Measurements from ENCODE around the gene GAPVD1.
"Not testable (repeated sequence)": the region's sequence is repeated elsewhere in the genome, so short reads cannot be mapped to it uniquely, and the experiment has no call there.

Gene GAPVD1

DNA sequence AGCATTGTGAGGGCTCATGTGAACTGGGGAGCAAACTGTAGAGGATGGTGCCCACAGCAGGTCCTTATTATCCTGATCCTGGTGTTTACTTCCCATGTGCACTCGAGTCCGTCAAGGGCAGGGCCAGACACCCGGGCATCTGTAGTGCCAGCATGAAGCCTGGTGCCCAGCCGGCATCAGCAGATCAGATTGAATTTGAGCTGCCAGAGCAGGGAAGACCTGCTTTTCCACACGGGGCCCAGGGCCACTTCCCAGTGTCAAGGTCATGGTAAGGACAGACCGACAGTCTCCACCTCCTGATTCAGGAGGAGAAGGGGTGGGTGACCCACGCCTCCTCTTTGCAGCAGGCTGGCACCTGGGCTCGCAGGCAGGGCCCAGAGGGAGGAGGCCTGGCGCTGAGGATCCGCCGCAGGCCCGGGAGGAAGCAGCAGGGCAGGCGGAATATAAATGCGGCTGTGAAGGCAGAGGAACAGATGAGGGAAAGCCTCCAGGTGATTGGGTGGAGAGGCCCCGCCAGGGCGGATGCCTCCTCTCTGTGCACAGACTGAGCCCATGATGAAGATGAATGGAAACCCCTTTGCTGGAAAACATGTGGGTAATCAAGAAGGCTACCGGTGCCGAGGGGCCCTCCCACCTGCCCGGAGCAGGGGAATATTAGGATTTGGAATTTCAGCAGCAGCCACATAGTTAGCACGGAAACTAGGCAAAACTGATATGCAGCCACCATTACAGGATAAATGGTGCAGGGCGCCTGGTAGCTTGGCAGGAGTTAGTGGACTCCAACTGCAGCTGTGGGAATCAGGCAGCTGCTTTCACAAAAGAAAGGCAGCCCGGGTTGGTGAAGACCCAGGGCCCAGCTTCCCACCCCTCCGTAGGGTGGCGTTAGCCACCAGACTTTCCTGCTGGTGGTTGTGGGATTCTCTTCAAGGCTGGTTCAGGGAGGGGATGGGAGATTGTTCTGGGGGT is 114.9 kb downstream of the GAPVD1 start:
- DNase-seq = no peak

DNA sequence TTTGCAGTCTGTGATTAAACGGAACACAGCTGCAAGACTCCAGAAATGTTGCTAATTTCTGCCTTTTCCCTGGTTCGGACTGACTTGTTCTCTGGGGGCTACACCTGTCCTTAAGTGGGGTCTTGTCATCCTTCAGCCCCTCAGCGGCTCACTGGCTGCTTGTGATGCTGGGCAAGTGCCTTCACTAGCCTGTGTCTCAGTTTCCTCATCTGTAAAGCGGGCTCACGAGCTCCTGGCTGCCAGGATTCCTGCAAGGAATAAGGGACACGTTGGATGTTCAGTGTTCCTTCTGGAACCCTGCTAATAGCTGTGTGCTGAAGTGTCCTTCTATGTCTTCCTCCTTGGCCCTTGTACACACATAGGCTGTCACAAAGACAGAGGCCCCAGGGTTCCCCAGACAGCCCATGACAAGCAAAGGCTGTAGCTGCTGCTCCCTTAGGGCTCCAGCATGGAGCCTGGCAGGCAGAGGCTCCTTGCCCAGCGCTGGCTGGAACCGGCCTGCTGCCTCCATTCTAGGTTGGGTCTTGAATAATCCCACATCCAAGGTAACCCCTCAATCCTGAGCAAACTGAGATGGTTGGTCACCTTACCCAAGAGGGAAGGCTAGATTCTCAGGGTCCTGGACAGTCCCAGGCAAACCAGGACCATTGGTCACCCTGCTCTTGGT is 116.1 kb downstream of the GAPVD1 start:
- no peak for DNase-seq

DNA sequence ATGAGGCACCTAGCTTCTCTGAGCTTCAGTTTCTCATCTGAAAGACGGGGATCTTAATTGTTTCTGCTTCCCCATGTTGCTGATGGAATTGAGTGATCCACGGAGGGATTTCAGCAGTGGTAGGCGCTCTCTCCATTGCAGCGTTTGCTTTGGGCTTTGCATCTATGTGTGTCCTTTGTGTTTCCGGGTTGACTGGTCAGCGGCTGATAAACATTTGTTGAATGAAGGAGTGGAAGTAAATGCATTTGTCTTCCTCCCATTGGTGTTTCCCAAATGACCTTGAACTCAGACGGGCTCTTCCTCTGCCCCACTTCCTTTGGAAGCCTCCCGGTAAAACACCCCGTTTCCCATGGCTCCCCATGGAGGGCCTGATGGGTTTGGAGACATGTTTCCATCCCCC is 117.2 kb downstream of the GAPVD1 start:
- no peak for DNase-seq

DNA sequence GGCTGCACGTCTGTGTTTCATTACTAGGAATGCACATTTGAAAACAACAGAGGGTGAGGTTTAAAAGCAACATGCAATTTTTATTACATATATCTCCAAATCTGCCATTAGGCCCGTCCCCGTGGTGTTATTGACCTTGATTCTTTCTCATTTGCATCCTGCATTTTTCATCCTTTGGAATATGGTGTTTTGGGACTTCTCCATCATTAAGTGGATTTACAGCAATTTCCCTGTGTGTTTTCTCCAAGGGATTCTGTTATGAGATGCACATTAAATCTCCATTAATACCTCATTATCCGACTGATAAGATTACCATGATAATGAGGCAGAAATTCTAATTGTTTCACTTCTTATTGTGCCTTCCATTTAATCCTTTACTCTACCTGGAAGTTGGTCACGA is 117.6 kb downstream of the GAPVD1 start:
- DNase-seq = no peak

DNA sequence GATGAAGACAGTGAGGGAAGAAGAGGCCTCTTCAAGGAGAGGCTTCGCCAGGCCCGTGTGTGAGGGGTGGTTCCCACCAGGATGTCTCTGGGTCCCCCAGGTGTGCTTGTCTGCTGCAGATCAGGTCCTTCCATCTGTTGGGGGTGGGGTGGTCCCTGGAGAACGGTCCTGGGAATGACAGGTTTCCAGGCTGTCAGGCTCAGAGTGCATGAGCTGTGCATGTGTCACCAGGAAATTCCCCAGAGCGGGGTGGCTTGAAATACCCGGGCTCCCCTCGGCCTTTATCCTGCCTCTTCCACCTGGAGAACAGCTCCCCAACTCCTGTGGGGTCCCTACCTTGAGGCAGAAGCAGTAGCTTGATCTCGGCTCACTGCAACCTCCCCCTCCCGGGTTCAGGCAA is 118.8 kb downstream of the GAPVD1 start:
- DNase-seq = no peak

DNA sequence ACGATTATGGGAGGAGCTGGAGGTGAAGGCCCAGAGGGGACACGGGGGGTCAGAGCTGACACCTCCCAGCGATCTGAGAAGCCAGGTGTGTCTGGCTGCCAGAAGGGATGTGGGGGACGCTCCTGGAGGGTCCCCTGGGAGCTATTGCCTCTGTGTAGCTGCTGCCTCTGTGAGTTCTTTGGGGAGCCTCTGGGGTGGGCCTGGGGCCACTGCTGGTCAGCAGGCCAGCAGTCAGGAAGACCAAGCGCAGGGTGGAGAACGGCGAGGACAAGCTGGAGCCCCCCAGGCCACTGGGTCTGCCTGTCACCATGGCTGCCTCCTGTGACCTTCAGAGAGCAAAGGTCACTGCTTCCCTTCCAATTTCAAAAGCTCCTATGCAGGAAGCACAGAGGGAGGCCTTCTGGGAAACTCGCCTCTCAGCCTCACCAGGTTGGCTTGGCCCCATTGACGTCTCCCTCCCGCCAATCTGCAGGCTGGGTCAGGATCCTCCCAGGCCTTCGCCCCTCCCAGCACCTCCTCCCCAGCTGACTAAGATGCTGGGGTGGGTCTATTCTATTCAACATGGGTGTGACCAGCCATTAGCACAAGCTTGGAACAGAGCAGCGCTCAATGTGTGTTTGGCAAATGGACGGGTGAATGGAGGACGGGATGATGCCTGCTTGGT is 126.4 kb downstream of the GAPVD1 start:
- DNase-seq = no peak

DNA sequence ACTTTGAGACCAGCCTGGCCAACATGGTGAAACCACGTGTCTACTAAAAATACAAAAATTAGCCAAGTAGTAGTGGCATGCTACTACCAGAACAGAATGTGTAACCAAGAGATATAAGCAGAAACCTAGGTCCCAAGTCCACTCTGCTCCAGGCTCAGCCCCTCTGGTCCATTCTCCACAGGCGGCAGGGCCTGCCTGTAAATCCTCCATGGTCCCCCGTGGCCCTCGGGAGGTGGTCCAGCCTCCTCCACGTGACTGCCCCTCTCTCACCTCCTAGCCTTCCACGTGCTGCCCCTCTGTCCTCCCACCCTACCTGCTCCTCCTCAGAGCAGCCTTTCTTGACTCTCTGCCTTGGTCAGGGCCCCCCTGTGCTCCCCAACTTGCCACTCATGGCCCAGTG is 127.4 kb downstream of the GAPVD1 start:
- DNase-seq = no peak

DNA sequence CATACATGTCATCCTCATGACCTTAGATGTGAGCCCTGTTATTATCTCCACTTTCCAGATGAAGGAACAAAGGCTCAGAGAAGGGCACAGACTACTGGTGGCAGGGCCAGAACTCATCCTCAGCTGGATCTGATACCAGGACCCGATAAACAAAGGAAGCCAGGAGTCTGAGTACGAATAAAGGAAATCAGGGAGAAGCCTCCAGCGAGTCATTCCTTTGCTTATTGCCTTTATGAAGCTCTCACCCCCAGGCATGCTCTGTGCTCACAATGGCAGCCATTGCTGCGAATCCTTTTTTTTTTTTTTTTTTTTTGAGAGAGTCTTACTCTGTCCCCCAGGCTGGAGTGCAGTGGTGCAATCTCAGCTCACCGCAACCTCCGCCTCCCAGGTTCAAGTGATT is 130.1 kb downstream of the GAPVD1 start:
- no peak for DNase-seq

DNA sequence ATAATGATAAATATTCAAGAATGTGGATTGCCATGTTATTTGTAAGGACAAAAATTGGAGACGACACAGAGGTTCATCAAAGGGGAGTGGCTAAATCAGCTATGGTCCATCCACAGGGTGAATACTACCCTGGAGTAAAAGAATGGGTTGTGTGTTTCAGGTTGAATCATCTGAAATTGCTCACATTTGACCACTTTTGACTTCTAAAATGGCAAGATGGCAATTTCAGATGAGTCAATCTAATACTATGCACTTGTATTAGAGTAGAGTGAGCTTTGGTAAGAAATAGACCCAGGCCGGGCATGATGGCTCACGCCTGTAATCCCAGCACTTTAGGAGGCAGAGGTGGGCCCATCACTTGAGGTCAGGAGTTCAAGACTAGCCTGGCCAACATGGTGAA is 131.8 kb downstream of the GAPVD1 start:
- DNase-seq = no peak

DNA sequence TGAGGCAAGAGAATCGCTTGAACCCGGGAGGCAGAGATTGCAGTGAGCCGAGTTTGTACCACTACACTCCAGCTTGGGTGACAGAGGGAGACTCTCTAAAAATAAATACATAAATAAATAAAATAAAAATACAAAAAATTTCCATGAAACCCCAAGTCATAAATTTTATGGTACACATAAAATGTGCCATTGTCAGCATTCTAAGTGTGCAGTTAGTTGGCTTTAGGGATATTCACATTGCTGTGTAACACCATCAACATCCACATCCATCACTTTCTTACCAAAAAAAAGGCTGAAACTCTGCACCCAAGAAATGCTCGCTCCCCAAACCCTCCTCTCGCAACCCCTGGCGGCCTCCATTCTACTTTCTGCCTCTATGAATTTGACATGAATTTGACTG is 135.2 kb downstream of the GAPVD1 start:
- DNase-seq = no peak

DNA sequence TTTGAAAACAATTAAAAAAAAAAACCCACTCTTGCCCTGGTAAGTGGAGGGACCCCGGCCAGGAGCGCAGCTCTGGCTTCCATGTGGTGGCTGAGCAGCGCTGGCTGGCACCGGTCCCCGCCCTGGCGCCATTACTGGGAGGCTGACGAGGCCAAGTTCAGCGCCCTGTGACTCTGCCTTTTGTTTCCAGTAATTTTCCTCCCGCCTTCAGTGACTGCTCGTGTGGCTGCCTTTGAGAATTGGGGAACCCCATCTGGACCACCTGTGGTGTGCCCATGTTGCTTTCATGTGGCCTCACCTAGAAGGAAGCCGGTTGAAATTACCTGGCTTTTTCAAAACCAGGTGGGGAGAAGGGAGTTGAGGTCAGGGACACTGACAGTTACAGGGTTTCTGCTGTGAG is 136.1 kb downstream of the GAPVD1 start:
- DNase-seq = no peak

DNA sequence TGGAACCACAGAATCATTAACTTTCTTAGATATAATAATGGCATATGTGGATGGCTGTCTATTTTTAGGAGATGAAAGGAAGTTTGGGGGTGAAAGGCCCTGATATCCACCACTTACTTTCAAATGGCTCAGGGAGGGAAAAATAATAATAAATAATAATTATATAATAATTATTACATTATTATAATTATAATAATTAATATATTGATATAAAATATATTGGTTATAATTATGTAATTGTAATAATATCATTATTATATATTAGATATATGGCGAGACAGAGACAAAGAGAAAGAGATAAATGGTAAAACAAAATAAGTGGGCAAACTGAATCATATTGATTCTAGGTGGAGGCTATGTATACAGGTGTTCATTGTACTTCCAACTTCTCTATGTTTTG is 136.6 kb downstream of the GAPVD1 start:
- no peak for DNase-seq

DNA sequence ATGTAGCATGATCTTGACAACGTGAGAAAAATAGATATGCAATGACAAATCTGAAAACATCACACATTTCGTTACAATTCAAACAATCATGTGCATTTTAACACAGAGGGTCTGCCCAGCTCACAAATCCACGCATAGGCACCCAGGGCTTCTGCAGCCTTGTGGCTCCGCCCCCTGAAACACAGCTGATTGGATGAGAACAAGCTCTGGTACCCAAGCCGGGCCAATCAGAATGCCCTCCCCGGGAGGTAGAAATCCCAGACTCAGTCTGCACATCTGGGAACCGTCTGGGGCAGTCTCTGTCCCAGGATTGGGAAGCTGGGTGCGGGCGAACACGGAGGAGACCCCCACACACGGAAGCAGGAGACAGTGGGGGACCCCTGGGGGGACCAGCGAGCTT is 137.5 kb downstream of the GAPVD1 start:
- DNase-seq = no peak

DNA sequence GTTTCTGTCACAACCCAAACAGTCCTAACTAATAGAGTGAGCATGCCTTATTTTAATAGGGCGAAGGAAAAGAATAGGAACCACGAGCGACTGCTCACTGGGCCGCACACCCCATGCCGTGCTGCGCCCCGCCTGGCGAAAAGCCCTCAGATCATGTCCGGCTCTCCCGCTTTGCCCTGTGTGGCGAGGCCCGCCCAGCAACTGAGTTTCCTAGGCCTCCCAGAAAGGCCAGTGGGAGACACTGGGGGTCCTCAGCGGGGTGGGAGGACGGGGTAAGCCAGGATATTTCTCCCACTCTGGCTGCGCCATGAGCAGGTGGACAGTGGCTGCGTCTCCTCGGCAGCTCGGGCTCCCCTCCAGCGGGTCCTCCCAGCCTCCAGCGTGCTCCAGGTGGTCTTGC is 138.0 kb downstream of the GAPVD1 start:
- no peak for DNase-seq

DNA sequence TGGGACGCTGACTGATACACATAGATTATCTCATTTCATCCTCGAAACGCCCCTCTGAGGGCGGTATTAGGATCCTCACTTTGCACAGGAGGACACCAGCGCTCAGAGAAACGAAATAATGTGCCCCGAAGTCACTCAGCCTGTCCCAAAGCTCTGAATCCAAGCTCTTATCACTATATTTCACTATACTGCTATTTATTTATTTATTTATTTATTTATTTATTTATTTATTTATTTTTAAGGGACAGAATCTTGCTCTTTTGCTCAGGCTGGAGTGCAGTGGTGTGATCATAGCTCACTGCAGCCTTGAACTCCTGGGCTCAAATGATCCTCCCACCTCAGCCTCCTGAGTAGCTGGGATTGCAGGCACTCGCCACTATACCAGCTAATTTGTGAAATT is 138.6 kb downstream of the GAPVD1 start:
- DNase-seq = not testable (repeated sequence)

DNA sequence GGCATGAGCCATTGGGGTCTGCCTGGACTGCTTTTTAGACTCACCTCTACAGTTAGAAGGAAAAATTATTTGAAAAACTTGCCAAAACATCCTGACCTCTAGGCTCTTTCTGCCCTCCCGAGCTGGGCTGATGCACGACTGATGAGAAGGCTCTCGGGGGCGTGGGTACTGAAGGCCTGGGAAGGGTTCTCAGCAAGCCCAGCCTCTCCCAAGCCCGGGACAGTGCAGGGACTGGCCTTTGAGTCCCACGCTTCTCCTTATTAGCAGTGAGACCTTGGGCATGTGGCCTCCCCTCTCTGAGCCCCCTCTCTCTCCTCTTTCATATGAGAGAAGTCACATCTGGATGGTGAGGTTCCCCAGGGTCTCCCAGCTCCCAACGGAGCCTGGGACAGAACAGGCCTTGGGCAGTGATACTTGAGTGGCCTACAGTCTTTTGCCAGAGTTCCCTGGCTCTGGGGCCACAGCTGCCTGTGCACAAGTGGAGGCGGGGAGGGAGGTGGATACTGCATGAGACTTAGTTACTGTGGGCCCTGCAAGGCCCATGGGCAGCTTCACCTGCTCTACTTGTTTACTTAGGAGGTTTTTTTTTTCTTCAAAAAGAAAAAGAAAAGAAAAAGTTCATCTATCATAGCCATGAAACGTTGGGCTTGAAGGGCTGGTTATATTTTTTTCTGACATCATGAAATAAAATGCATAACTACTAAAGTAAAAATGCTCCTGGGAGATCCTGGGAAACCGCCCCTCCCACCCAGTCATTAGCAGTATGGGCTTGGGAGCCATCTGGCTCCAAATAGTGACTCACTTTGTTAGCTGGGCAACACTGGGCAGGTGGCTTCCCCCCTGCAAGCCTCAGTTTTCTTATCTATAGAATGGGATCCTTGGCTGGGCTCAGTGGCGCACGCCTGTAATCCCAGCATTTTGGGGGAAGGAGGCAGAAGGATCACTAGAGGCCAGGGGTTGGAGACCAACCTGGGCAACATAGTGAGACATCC is 139.4 kb downstream of the GAPVD1 start:
- DNase-seq = no peak

DNA sequence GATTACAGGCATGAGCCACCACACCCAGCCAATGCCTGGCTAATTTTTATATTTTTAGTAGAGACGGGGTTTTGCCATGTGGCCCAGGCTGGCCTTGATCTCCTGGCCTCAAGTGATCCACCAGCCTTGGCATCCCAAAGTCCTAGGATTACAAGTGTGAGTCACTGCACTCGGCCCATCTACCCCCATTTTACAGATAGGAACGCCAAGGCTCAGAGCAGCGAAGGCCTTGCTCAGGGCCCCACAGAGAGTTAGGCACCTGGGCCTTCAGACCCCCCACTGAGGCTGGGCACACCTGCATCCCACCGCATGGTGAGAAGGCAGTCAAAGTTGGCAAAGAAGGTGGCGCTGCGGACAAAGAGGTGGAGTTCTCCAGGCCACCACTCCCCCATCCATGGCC is 143.1 kb downstream of the GAPVD1 start:
- no peak for DNase-seq

DNA sequence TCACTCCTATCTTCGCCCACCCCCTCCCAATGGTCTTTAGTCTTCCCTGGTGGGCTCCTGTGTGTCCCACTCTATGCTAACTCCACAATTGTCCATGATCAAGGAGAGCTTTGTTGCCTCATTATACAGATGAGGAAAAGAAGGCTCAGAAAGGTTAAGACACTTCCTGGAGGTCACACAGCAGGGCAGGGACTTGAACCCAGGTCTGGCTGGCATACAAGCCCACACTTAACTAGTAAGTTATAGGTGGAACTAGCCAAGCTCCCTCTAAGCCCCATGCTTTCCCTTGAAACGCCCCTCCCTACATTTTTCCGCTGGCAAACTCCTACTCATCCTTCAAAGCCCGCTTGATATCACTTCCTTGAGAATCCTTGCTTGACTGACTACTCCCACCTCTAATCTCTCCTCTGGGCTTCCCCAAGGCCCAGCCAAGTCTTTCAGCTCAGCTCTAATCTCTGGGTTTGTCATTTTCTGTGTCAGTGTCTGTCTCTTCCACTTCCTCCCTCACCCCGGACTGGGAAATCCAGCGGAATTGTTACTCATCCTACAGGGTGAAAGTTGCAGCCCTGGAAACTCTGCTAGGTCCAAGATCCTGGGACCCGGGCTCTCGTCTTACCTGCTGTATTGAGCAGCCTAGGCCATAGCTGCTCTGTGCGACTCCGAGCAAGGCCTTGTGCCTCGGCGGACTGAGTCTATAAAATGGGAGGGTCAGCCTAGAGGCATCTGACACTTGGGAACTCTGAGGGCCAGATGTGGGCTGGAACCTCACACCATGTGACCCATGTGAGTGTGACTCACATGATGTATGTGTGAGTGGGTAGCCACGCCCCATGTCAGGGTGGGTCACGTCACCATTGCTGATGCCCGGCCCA is 144.5 kb downstream of the GAPVD1 start:
- no peak for DNase-seq

DNA sequence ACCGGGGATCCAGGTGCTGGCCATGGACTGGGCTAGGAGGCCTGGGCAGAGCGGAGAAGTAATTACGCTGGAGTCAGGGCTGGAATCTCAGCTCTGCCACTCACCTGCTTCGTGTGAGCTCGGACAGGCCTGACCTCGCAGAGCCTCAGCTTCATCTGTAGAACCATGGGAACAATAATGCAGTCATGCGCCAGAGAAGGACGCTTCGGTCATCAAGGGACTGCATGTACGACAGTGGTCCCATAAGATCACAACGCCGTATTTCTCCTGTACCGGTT is 145.1 kb downstream of the GAPVD1 start:
- DNase-seq = no peak

DNA sequence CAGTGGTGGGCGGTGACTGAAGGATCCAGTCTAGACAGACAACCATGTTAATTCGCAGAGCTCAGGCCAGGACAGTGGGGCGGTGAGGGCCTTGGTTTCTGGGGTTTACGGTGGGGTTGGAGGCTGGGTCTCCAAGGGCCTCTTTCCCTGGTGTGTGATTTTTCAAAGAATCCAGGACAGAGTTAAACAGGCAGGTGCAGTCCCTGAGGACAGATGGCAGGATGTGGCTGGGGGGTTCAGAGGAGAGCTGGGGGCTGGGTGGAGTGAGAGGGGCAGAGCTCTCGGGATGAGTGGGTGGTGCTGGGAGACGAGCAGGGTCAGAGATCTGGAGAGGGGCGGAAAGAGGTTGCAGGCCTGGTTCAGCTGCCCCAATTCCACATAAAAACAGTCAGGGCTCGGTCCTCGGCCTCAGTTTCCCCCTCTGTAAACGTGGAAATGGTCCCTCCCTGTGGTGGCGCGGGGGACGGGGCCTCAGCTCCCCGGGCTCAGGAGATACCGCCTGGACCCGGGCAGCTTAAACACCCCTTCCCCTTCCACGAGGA is 145.9 kb downstream of the GAPVD1 start:
- no peak for DNase-seq

Measured in left hindlimb (tissue), 1 donor.